ENCODE measurements around the gene MREG. TPM values are rescaled to one million over a fixed set of nuclear protein-coding genes. Genes with fewer than 3 reads are reported as not detected.

The MREG gene
- total and polyA plus RNA-seq, 10 of the 15 experiments (the other 5 are each of a cell fraction or from before 2014, with no cell fraction given) = 6.9 to 45.0 (median 28.5) TPM

GRCh38 chr2:216017365-216017764, 4.0 kb upstream of the MREG start:
- Histone ChIP-seq H3K36me3 (ENCODE audit: control insufficient read depth in 2 of 2, insufficient read depth in 2 of 2, low read length in 1 of 2) (no peaks in the 10 kb centered on the region), H3K4me1 (ENCODE audit: control insufficient read depth, insufficient read depth, low read length) (peaks cover 24% of the 10 kb centered on the region), H3K4me3 (peak overlapping the region; percentile 1; the same call in 1 of the 2 replicates), H3K79me2 (ENCODE audit: control insufficient read depth, insufficient read depth, low read length) (peaks cover 14% of the 10 kb centered on the region), H3K9ac (ENCODE audit: control insufficient read depth, insufficient read depth, low read length) (0 out of 2 replicates have a peak overlapping the region, but pooled peaks have one; percentile 7), H4K20me1 (ENCODE audit: control insufficient read depth, insufficient read depth) (no peaks in the 10 kb centered on the region), H3K27ac (ENCODE audit: control insufficient read depth, insufficient read depth) (peak overlapping the region; percentile 93), H3K9me3 (replicated peaks; ENCODE audit: control insufficient read depth, insufficient read depth, low read length) (no peaks in the 10 kb centered on the region; the same call in 2 of the 3 replicates), H3K27me3 (replicated peaks in 1 of 2; ENCODE audit: control insufficient read depth in 2 of 2, insufficient read depth in 2 of 2, low read length in 1 of 2) (no peaks in the 10 kb centered on the region), H3K4me2 (ENCODE audit: control insufficient read depth, insufficient read depth) (peak overlapping the region; percentile 52; the same call in 1 of the 2 replicates), H2AFZ (ENCODE audit: control insufficient read depth, low read depth, low read length) (peak overlapping the region; percentile 2; the same call in 1 of the 2 replicates)
- ChIA-PET POLR2A (interaction anchor here (1.1 to 4.6 kb wide), 4 partner anchors 11 to 15 kb away, joined by 3 to 61 read pairs (median 20); no protein-coding TSS in a partner anchor), SMC1A (ENCODE audit: uncharacterized antibody, unreplicated experiment) (interaction anchor here (0.9 to 11.6 kb wide), 16 partner anchors 8 to 176 kb away, joined by 3 to 224 read pairs (median 5); no protein-coding TSS in a partner anchor), CTCF (interaction anchor here (1.0 to 9.8 kb wide), 10 partner anchors 9 to 96 kb away, joined by 3 to 323 read pairs (median 14); partner anchors contain the start of genes PECR and TMEM169), RAD21 (ENCODE audit: unreplicated experiment) (interaction anchor here (2.7 to 11.4 kb wide), 4 partner anchors 12 to 85 kb away, joined by 8 to 172 read pairs (median 72); no protein-coding TSS in a partner anchor)
- ATAC-seq (peak; percentile 38), DNase-seq (ENCODE audit: low read depth, low spot score) (peak; percentile 68), FAIRE-seq (no peak)
- BruUV-seq (replicated peaks) = no TSS peak
- 0% methylated on average over 4 of the region's 4 CpGs for WGBS (ENCODE audit: insufficient coverage, insufficient replicate concordance, low lambda C conversion rate, missing lambda C conversion rate)
- intact Hi-C loops (cut with micrococcal nuclease; ENCODE audit: unreplicated experiment) = no loop called here
- in situ Hi-C loops (cut with MboI) = no loop called here
- TF ChIP-seq IKZF2 (IDR thresholded peaks at IDR 0.05) (peak; percentile 56 to 66), ATF7 (IDR thresholded peaks at IDR 0.05; ENCODE audit: low read depth) (0 out of 2 replicates have a peak, but pooled peaks have one; percentile 15), RUNX3 (IDR thresholded peaks at IDR 0.05; ENCODE audit: low read length) (peak; percentile 55), SMARCA5 (IDR thresholded peaks at IDR 0.05) (0 out of 2 replicates have a peak, but pooled peaks have one; percentile 15), TCF12 (IDR thresholded peaks at IDR 0.05; ENCODE audit: low read depth, low read length) (0 out of 2 replicates have a peak, but pooled peaks have one; percentile 42), DPF2 (IDR thresholded peaks at IDR 0.05) (0 out of 2 replicates have a peak, but pooled peaks have one; percentile 45), JUNB (IDR thresholded peaks at IDR 0.05) (peak; percentile 81), PKNOX1 (IDR thresholded peaks at IDR 0.05) (0 out of 2 replicates have a peak, but pooled peaks have one; percentile 11), ETV6 (conservative IDR thresholded peaks at IDR 0.05 in 1 of 2, IDR thresholded peaks at IDR 0.05 in 1 of 2; ENCODE audit: borderline replicate concordance in 1 of 2, low read depth in 1 of 2) (peak in 1 of 2 experiments; percentile 83; a peak in 1 of 4 replicates), HDAC6 (IDR thresholded peaks at IDR 0.05; ENCODE audit: unreplicated experiment) (no peak), TARDBP (IDR thresholded peaks at IDR 0.05; ENCODE audit: borderline replicate concordance) (no peak), EED (IDR thresholded peaks at IDR 0.05; ENCODE audit: low read depth) (peak; percentile 84), GABPA (IDR thresholded peaks at IDR 0.05; ENCODE audit: low read depth) (peak; percentile 14; the same call in 1 of the 2 replicates), TCF7 (IDR thresholded peaks at IDR 0.05; ENCODE audit: borderline replicate concordance) (no peak), ZBTB33 (IDR thresholded peaks at IDR 0.05) (no peak), IRF4 (IDR thresholded peaks at IDR 0.05; ENCODE audit: low read depth, low read length) (peak; percentile 55; the same call in 1 of the 2 replicates), SRF (IDR thresholded peaks at IDR 0.05; ENCODE audit: low read depth in 2 of 2, low read length in 2 of 2) (no peak)
- TF ChIP-seq, protein P1, sequence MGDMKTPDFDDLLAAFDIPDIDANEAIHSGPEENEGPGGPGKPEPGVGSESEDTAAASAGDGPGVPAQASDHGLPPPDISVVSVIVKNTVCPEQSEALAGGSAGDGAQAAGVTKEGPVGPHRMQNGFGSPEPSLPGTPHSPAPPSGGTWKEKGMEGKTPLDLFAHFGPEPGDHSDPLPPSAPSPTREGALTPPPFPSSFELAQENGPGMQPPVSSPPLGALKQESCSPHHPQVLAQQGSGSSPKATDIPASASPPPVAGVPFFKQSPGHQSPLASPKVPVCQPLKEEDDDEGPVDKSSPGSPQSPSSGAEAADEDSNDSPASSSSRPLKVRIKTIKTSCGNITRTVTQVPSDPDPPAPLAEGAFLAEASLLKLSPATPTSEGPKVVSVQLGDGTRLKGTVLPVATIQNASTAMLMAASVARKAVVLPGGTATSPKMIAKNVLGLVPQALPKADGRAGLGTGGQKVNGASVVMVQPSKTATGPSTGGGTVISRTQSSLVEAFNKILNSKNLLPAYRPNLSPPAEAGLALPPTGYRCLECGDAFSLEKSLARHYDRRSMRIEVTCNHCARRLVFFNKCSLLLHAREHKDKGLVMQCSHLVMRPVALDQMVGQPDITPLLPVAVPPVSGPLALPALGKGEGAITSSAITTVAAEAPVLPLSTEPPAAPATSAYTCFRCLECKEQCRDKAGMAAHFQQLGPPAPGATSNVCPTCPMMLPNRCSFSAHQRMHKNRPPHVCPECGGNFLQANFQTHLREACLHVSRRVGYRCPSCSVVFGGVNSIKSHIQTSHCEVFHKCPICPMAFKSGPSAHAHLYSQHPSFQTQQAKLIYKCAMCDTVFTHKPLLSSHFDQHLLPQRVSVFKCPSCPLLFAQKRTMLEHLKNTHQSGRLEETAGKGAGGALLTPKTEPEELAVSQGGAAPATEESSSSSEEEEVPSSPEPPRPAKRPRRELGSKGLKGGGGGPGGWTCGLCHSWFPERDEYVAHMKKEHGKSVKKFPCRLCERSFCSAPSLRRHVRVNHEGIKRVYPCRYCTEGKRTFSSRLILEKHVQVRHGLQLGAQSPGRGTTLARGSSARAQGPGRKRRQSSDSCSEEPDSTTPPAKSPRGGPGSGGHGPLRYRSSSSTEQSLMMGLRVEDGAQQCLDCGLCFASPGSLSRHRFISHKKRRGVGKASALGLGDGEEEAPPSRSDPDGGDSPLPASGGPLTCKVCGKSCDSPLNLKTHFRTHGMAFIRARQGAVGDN (IDR thresholded peaks at IDR 0.05) = peak; percentile 33; the same call in 1 of the 2 replicates
